Measurements from ENCODE around the gene YARS1.

DNA sequence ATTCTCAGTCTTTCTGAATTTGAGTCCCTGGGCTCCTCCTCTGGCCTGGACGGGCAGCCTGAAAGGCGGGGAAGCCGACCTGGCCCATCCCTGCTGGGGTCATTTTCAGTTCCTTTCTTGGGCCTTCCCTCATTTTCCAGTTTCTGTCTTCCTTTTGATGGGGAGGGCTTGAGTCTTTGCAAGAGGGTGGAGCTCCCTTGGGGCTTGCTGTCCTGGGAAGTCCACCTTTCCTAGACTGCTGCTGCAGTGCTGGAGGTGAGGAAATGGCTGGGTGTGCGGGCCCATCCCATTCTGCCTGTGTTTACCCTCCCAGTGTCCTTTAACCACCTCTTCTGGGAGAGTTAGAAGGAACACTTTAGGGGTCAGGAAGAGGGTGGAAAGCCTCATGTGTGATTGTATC is 74.2 kb downstream of the YARS1 start:
- TF ChIP-seq RAD21 (IDR thresholded peaks at IDR 0.05; ENCODE audit: low read length) (no peak), CEBPB (IDR thresholded peaks at IDR 0.05; ENCODE audit: low read depth, low read length) (no peak)
- TF ChIP-seq, protein P1, sequence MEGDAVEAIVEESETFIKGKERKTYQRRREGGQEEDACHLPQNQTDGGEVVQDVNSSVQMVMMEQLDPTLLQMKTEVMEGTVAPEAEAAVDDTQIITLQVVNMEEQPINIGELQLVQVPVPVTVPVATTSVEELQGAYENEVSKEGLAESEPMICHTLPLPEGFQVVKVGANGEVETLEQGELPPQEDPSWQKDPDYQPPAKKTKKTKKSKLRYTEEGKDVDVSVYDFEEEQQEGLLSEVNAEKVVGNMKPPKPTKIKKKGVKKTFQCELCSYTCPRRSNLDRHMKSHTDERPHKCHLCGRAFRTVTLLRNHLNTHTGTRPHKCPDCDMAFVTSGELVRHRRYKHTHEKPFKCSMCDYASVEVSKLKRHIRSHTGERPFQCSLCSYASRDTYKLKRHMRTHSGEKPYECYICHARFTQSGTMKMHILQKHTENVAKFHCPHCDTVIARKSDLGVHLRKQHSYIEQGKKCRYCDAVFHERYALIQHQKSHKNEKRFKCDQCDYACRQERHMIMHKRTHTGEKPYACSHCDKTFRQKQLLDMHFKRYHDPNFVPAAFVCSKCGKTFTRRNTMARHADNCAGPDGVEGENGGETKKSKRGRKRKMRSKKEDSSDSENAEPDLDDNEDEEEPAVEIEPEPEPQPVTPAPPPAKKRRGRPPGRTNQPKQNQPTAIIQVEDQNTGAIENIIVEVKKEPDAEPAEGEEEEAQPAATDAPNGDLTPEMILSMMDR (conservative IDR thresholded peaks at IDR 0.05; ENCODE audit: low read depth, low read length): no peak
